Measurements from ENCODE around the gene TMPRSS2. TPM values are rescaled to one million over a fixed set of nuclear protein-coding genes. Genes with fewer than 3 reads are reported as not detected.

The TMPRSS2 gene
- total RNA-seq, 1 experiment from 2014 or later = not detected

GRCh38 chr21:41451753-41452676, 55.9 kb downstream of the TMPRSS2 start:
- no TSS peak for BruUV-seq (replicated peaks)

GRCh38 chr21:41449613-41450012, 58.3 kb downstream of the TMPRSS2 start:
- no peak for TF ChIP-seq CTCF (IDR thresholded peaks at IDR 0.05; ENCODE audit: unreplicated experiment)
- intact Hi-C loops (cut with micrococcal nuclease) = no loop called here
- POLR2A ChIA-PET = no interaction called here

More at GRCh38 chr21:41451753-41452676, 55.9 kb downstream of the TMPRSS2 start:
- DNase-seq (ENCODE audit: unreplicated experiment) = peak; percentile 16
- CTCF ChIA-PET = interaction anchor here (0.6 to 3.5 kb wide), 3 partner anchors 12 to 186 kb away, joined by 3 to 11 read pairs (median 4); no protein-coding TSS in a partner anchor
- intact Hi-C loops (cut with micrococcal nuclease) = no loop called here
- POLR2A ChIA-PET = no interaction called here
- Mint-ChIP-seq H3K4me1 (ENCODE audit: insufficient read depth, unreplicated experiment) (no peaks in the 10 kb centered on the region), H3K4me3 (ENCODE audit: unreplicated experiment) (no peak overlapping the region), H3K9me3 (ENCODE audit: unreplicated experiment) (no peaks in the 10 kb centered on the region), H3K27ac (ENCODE audit: low read depth, unreplicated experiment) (no peak overlapping the region), H3K36me3 (ENCODE audit: insufficient read depth, unreplicated experiment) (no peaks in the 10 kb centered on the region), H3K27me3 (ENCODE audit: insufficient read depth, unreplicated experiment) (no peaks in the 10 kb centered on the region)
- TF ChIP-seq CTCF (IDR thresholded peaks at IDR 0.05; ENCODE audit: unreplicated experiment) = no peak

GRCh38 chr21:41447356-41447755, 60.6 kb downstream of the TMPRSS2 start:
- Mint-ChIP-seq H3K4me3 (ENCODE audit: unreplicated experiment) (no peak overlapping the region), H3K4me1 (ENCODE audit: insufficient read depth, unreplicated experiment) (no peaks in the 10 kb centered on the region), H3K27me3 (ENCODE audit: insufficient read depth, unreplicated experiment) (no peaks in the 10 kb centered on the region), H3K9me3 (ENCODE audit: unreplicated experiment) (no peaks in the 10 kb centered on the region), H3K36me3 (ENCODE audit: insufficient read depth, unreplicated experiment) (no peaks in the 10 kb centered on the region), H3K27ac (ENCODE audit: low read depth, unreplicated experiment) (no peak overlapping the region)
- intact Hi-C loops (cut with micrococcal nuclease) = no loop called here
- no peak for DNase-seq (ENCODE audit: unreplicated experiment)
- CTCF ChIA-PET = no interaction called here
- BruUV-seq (replicated peaks) = no TSS peak
- no peak for TF ChIP-seq CTCF (IDR thresholded peaks at IDR 0.05; ENCODE audit: unreplicated experiment)
- POLR2A ChIA-PET = no interaction called here

More at GRCh38 chr21:41449613-41450012, 58.3 kb downstream of the TMPRSS2 start:
- Mint-ChIP-seq H3K4me1 (ENCODE audit: insufficient read depth, unreplicated experiment) (no peaks in the 10 kb centered on the region), H3K9me3 (ENCODE audit: unreplicated experiment) (no peaks in the 10 kb centered on the region), H3K4me3 (ENCODE audit: unreplicated experiment) (no peak overlapping the region), H3K27ac (ENCODE audit: low read depth, unreplicated experiment) (no peak overlapping the region), H3K27me3 (ENCODE audit: insufficient read depth, unreplicated experiment) (no peaks in the 10 kb centered on the region), H3K36me3 (ENCODE audit: insufficient read depth, unreplicated experiment) (no peaks in the 10 kb centered on the region)
- CTCF ChIA-PET = interaction anchor here (0.6 to 3.5 kb wide), 4 partner anchors 10 to 1487 kb away, joined by 3 to 11 read pairs (median 6); no protein-coding TSS in a partner anchor
- no TSS peak for BruUV-seq (replicated peaks)
- no peak for DNase-seq (ENCODE audit: unreplicated experiment)

GRCh38 chr21:41446586-41446985, 61.4 kb downstream of the TMPRSS2 start:
- Mint-ChIP-seq H3K4me1 (ENCODE audit: insufficient read depth, unreplicated experiment) (no peaks in the 10 kb centered on the region), H3K27ac (ENCODE audit: low read depth, unreplicated experiment) (no peak overlapping the region), H3K4me3 (ENCODE audit: unreplicated experiment) (no peak overlapping the region), H3K36me3 (ENCODE audit: insufficient read depth, unreplicated experiment) (no peaks in the 10 kb centered on the region), H3K27me3 (ENCODE audit: insufficient read depth, unreplicated experiment) (no peaks in the 10 kb centered on the region), H3K9me3 (ENCODE audit: unreplicated experiment) (no peaks in the 10 kb centered on the region)
- DNase-seq (ENCODE audit: unreplicated experiment) = no peak
- POLR2A ChIA-PET = no interaction called here
- intact Hi-C loops (cut with micrococcal nuclease) = no loop called here
- no peak for TF ChIP-seq CTCF (IDR thresholded peaks at IDR 0.05; ENCODE audit: unreplicated experiment)
- CTCF ChIA-PET = no interaction called here
- no TSS peak for BruUV-seq (replicated peaks)

Measured in MCF 10A (cell line).